MM.1S (cell line): ENCODE results near the gene PRKCZ.

Experiments used
- DNase-seq: peaks from one replicate; pipeline ENCODE4 v3.0.0-alpha.2; 2015
- H2AFZ ChIP-seq: fragments of 300-600 bp; sonication (generic); 2 replicates; pipeline ENCODE4 v1.6.0; 2016; ENCODE audit warnings: antibody characterized with exemption, low read length
- H3F3A ChIP-seq: fragments of 300-600 bp; sonication (generic); 2 replicates; pipeline ENCODE4 v1.6.1; 2016; ENCODE audit warnings: mild to moderate bottlenecking, antibody characterized with exemption, low read length, moderate library complexity, mixed read lengths; ENCODE audit not compliant: insufficient read depth
- H3K27ac ChIP-seq: fragments of 300-600 bp; sonication (generic); 2 replicates; pipeline ENCODE4 v1.5.1; 2016; ENCODE audit warnings: mild to moderate bottlenecking, low read length
- H3K27me3 ChIP-seq: fragments of 300-600 bp; sonication (generic); replicated peaks from 2 replicates; pipeline ENCODE4 v1.6.0; 2016; ENCODE audit warnings: low read length; ENCODE audit not compliant: insufficient read depth
- H3K36me3 ChIP-seq: fragments of 300-600 bp; sonication (generic); replicated peaks from 2 replicates; pipeline ENCODE4 v1.6.1; 2016; ENCODE audit warnings: mild to moderate bottlenecking, low read length, mixed read lengths; ENCODE audit not compliant: insufficient read depth
- H3K4me1 ChIP-seq: fragments of 300-600 bp; sonication (generic); 2 replicates; pipeline ENCODE4 v1.6.1; 2016; ENCODE audit warnings: low read length, mixed read lengths
- H3K4me2 ChIP-seq: fragments of 300-600 bp; sonication (generic); 2 replicates; pipeline ENCODE4 v1.6.0; 2016; ENCODE audit warnings: low read depth, low read length
- H3K4me3 ChIP-seq: fragments of 300-600 bp; sonication (generic); 2 replicates; pipeline ENCODE4 v1.5.1; 2016; ENCODE audit warnings: low read length, mixed read lengths
- H3K79me2 ChIP-seq: fragments of 300-600 bp; sonication (generic); 2 replicates; pipeline ENCODE4 v1.6.1; 2016; ENCODE audit warnings: mixed run types, low read length, mixed read lengths
- H3K9ac ChIP-seq: fragments of 300-600 bp; sonication (generic); 2 replicates; pipeline ENCODE4 v1.6.1; 2016; ENCODE audit warnings: low read length, mixed read lengths
- H3K9me2 ChIP-seq: fragments of 300-600 bp; sonication (generic); replicated peaks from 2 replicates; pipeline ENCODE4 v1.6.1; 2016; ENCODE audit warnings: mild to moderate bottlenecking, low read length, mixed read lengths; ENCODE audit not compliant: insufficient read depth
- H3K9me3 ChIP-seq: fragments of 300-600 bp; sonication (generic); replicated peaks from 2 replicates; pipeline ENCODE4 v1.6.1; 2016; ENCODE audit warnings: mild to moderate bottlenecking, low read length, mixed read lengths; ENCODE audit not compliant: insufficient read depth
- H4K20me1 ChIP-seq: fragments of 300-600 bp; sonication (generic); 2 replicates; pipeline ENCODE4 v1.6.1; 2016; ENCODE audit warnings: mild to moderate bottlenecking, low read length, moderate library complexity, mixed read lengths; ENCODE audit not compliant: insufficient read depth
- CTCF ChIP-seq: fragments of 300-600 bp; sonication (generic); IDR thresholded peaks from 2 replicates; pipeline ENCODE4 v1.5.1; 2016; ENCODE audit warnings: antibody characterized with exemption, low read length, mixed read lengths
- EZH2 ChIP-seq: fragments of 300-600 bp; sonication (generic); optimal IDR thresholded peaks from 2 replicates; pipeline ENCODE3; 2017; ENCODE audit warnings: low read depth, mild to moderate bottlenecking, antibody characterized with exemption, low read length, mixed read lengths
- EZH2phosphoT487 ChIP-seq: fragments of 300-600 bp; sonication (generic); IDR thresholded peaks from 2 replicates; pipeline ENCODE4 v1.6.1; 2018; ENCODE audit warnings: antibody characterized with exemption, low read length

The PRKCZ gene

DNA sequence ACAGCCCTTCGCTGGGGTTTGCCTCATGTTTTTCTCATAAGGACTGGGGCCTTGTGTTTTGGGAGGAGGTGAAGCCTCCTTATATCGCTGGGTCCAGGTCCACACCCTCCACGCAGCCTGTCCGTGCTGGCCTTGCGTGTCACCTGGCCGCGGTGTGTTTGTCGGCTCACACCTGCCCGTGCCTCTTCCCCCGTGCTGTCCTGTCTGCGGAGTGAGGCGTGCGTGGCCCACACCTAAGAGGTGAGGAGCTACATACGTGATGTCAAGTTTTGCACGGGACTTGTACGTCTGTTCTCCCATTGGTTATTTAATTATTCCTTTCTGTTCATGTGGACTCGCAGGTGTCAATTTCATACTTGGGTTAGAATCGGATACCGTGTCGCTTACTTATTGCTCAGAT, 30.7 kb downstream of the PRKCZ start:
- peaks cover 88% of the 10 kb centered on the region for H3K27me3 ChIP-seq
- H3K4me3 ChIP-seq: no peak overlapping the region
- H3K36me3 ChIP-seq: no peaks in the 10 kb centered on the region
- H3K9me3 ChIP-seq: no peaks in the 10 kb centered on the region
- no peak for DNase-seq
- H3K4me1 ChIP-seq: no peaks in the 10 kb centered on the region
- H3K4me2 ChIP-seq: no peak overlapping the region
- H3K27ac ChIP-seq: no peak overlapping the region
- no peaks in the 10 kb centered on the region for H3K9me2 ChIP-seq
- no peak overlapping the region for H2AFZ ChIP-seq
- H4K20me1 ChIP-seq: no peaks in the 10 kb centered on the region
- TF ChIP-seq CTCF: no peak
- TF ChIP-seq EZH2phosphoT487: no peak
- TF ChIP-seq EZH2: no peak
- no peaks in the 10 kb centered on the region for H3F3A ChIP-seq
- H3K79me2 ChIP-seq: no peaks in the 10 kb centered on the region
- no peak overlapping the region for H3K9ac ChIP-seq

DNA sequence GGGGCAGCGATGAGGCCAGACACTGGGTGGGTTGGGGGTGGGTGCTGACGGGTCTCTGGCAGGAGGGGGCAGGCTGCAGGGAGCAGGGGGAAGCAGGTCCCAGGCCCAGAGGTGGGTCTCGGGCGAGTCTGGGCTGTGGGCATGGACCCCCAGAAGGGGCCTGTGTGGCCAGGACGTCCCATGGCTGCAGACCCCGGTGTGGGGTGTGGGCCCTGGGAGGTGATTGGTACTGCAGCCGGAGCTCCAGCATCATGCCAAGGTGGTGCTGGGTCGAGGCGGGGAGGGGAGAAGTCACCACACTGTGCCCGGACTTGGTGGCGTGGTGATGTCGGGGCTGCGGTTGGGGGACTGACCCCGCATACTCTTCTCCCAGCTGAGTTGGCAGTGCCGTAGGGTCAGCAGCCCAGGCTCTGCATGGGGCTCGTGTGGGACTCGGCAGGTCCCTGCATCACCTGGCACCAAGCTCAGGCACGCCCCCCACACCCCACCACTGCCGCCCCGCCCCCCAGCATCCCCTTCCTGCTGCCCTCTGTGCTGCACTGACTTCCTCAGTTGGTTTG, 31.2 kb downstream of the PRKCZ start:
- no peaks in the 10 kb centered on the region for H3F3A ChIP-seq
- no peak overlapping the region for H3K4me3 ChIP-seq
- H3K27me3 ChIP-seq: peaks cover 89% of the 10 kb centered on the region
- H2AFZ ChIP-seq: no peak overlapping the region
- no peaks in the 10 kb centered on the region for H3K9me3 ChIP-seq
- H4K20me1 ChIP-seq: no peaks in the 10 kb centered on the region
- no peak overlapping the region for H3K4me2 ChIP-seq
- no peaks in the 10 kb centered on the region for H3K9me2 ChIP-seq
- H3K4me1 ChIP-seq: no peaks in the 10 kb centered on the region
- H3K27ac ChIP-seq: no peak overlapping the region
- H3K9ac ChIP-seq: no peak overlapping the region
- H3K36me3 ChIP-seq: no peaks in the 10 kb centered on the region
- no peak for TF ChIP-seq CTCF
- no peak for TF ChIP-seq EZH2phosphoT487
- TF ChIP-seq EZH2: no peak
- DNase-seq: no peak
- H3K79me2 ChIP-seq: no peaks in the 10 kb centered on the region

- TF ChIP-seq EZH2: no peak
- TF ChIP-seq CTCF: no peak
- H4K20me1 ChIP-seq: no peaks in the 10 kb centered on the region
- H3K9me3 ChIP-seq: no peaks in the 10 kb centered on the region
- no peaks in the 10 kb centered on the region for H3F3A ChIP-seq
- H3K27me3 ChIP-seq: peaks cover 88% of the 10 kb centered on the region
- no peak overlapping the region for H3K9ac ChIP-seq
- no peak overlapping the region for H3K27ac ChIP-seq
- no peaks in the 10 kb centered on the region for H3K4me1 ChIP-seq
- no peak for DNase-seq
- H2AFZ ChIP-seq: no peak overlapping the region
- no peaks in the 10 kb centered on the region for H3K9me2 ChIP-seq
- no peak overlapping the region for H3K4me3 ChIP-seq
- no peaks in the 10 kb centered on the region for H3K36me3 ChIP-seq
- H3K4me2 ChIP-seq: no peak overlapping the region
- no peaks in the 10 kb centered on the region for H3K79me2 ChIP-seq
These were observed 31.9 kb downstream of the PRKCZ start for GRCh38 chr1:2082064-2082463.
